IMR-90 (cell line): ENCODE results near the gene GFOD2.

Experiments used
- BHLHE40 ChIP-seq: fragments of 150-350 bp; IDR thresholded peaks from 2 replicates; pipeline ENCODE4 v1.6.1; 2016; ENCODE audit warnings: mild to moderate bottlenecking, low read depth, low read length
- CEBPB ChIP-seq: IDR thresholded peaks from 2 replicates; pipeline ENCODE4 v1.6.1; 2012; ENCODE audit warnings: low read depth, low read length, improper control_type of control experiment
- CHD1 ChIP-seq: IDR thresholded peaks from 2 replicates; pipeline ENCODE4 v1.6.1; 2012; ENCODE audit warnings: low read depth, low read length, improper control_type of control experiment
- MAFK ChIP-seq: IDR thresholded peaks from 2 replicates; pipeline ENCODE4 v1.6.1; 2012; ENCODE audit warnings: low read depth, low read length, improper control_type of control experiment
- MAZ ChIP-seq: IDR thresholded peaks from 2 replicates; pipeline ENCODE4 v1.6.1; 2012; ENCODE audit warnings: low read depth, mild to moderate bottlenecking, low read length, improper control_type of control experiment, moderate library complexity, borderline replicate concordance
- MXI1 ChIP-seq: IDR thresholded peaks from 2 replicates; pipeline ENCODE4 v1.6.1; 2012; ENCODE audit warnings: low read depth, mild to moderate bottlenecking, low read length, moderate library complexity, borderline replicate concordance
- POLR2A ChIP-seq: IDR thresholded peaks from 2 replicates; pipeline ENCODE4 v1.6.1; 2012; ENCODE audit warnings: mild to moderate bottlenecking, low read depth, low read length
- RAD21 ChIP-seq: IDR thresholded peaks from 2 replicates; pipeline ENCODE4 v1.6.1; 2012; ENCODE audit warnings: low read length, improper control_type of control experiment
- RCOR1 ChIP-seq: IDR thresholded peaks from 2 replicates; pipeline ENCODE4 v1.6.1; 2012; ENCODE audit warnings: mild to moderate bottlenecking, low read length, improper control_type of control experiment; ENCODE audit not compliant: insufficient replicate concordance
- RFX5 ChIP-seq: IDR thresholded peaks from 2 replicates; pipeline ENCODE4 v1.8.0; 2012; ENCODE audit warnings: low read depth, mild to moderate bottlenecking, low read length, moderate library complexity
- SMC3 ChIP-seq: fragments of 150-350 bp; IDR thresholded peaks from 2 replicates; pipeline ENCODE4 v1.6.1; 2016; ENCODE audit warnings: low read depth, mild to moderate bottlenecking, antibody characterized with exemption, low read length, moderate library complexity
- USF2 ChIP-seq: fragments of 150-350 bp; IDR thresholded peaks from 2 replicates; pipeline ENCODE4 v1.6.1; 2017; ENCODE audit warnings: mild to moderate bottlenecking, antibody characterized with exemption, low read length, low read depth
- TF ChIP-seq, protein P1 (sequence below): conservative IDR thresholded peaks from 2 replicates; pipeline ENCODE4 v1.5.1; 2012; ENCODE audit warnings: mild to moderate bottlenecking, low read depth, low read length, improper control_type of control experiment

DNA sequence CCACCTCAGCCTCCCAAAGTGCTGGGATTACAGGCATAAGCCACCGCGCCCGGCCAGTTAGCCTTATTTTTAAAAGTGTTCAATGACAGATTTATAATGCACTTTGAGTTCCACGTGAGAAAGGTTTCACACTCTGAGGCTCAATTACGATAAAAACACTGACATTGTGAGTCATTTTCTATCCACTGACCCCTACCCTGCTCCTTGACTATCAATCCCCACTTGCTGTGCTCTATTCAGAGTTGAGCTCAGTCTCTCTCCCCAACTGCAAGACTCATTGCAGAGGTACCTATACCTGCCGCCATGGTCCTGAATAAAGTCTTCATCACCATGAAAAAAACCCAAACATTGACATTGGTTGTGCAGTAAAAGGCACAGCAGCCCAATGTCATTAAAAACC lies 8.5 kb downstream of the GFOD2 start:
- TF ChIP-seq, protein P1, sequence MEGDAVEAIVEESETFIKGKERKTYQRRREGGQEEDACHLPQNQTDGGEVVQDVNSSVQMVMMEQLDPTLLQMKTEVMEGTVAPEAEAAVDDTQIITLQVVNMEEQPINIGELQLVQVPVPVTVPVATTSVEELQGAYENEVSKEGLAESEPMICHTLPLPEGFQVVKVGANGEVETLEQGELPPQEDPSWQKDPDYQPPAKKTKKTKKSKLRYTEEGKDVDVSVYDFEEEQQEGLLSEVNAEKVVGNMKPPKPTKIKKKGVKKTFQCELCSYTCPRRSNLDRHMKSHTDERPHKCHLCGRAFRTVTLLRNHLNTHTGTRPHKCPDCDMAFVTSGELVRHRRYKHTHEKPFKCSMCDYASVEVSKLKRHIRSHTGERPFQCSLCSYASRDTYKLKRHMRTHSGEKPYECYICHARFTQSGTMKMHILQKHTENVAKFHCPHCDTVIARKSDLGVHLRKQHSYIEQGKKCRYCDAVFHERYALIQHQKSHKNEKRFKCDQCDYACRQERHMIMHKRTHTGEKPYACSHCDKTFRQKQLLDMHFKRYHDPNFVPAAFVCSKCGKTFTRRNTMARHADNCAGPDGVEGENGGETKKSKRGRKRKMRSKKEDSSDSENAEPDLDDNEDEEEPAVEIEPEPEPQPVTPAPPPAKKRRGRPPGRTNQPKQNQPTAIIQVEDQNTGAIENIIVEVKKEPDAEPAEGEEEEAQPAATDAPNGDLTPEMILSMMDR = no peak
- TF ChIP-seq POLR2A (no peak), RCOR1 (no peak), MAFK (no peak), USF2 (no peak), MXI1 (no peak), CHD1 (no peak), MAZ (no peak), SMC3 (no peak), RFX5 (no peak), BHLHE40 (no peak), CEBPB (no peak), RAD21 (no peak)
